ENCODE data around the gene NEK1. TPM values are rescaled to one million over a fixed set of nuclear protein-coding genes. Genes with fewer than 3 reads are reported as not detected.
"Not testable (repeated sequence)": the region's sequence is repeated elsewhere in the genome, so short reads cannot be mapped to it uniquely, and the experiment has no call there.

The NEK1 gene
- total and polyA plus RNA-seq, 2 of the 4 experiments (the other 2 are of a cell fraction): 3.3 to 3.9 TPM

GRCh38 chr4:169624012-169624411 is 11.6 kb upstream of the NEK1 start:
- H3K56ac ChIP-seq (ENCODE audit: extremely low read depth, insufficient read depth, low read length); H2BK5ac ChIP-seq (ENCODE audit: low read depth, low read length, poor library complexity, severe bottlenecking); H2BK20ac ChIP-seq (ENCODE audit: low read depth, low read length); POLR2A ChIA-PET (ENCODE audit: unreplicated experiment); H4K5ac ChIP-seq (ENCODE audit: low read depth, low read length); H2BK15ac ChIP-seq (ENCODE audit: low read depth, low read length); H3K27me3 ChIP-seq (ENCODE audit: control insufficient read depth, insufficient read depth, low read length); H2BK120ac ChIP-seq (ENCODE audit: low read depth, low read length); H3K9ac ChIP-seq (ENCODE audit: low read depth, low read length); BruUV-seq (replicated peaks); H3K36me3 ChIP-seq (ENCODE audit: control insufficient read depth, insufficient read depth, low read length); H3K18ac ChIP-seq (ENCODE audit: low read depth, low read length); H4K91ac ChIP-seq (ENCODE audit: insufficient read depth, low read depth, low read length); H3K9me1 ChIP-seq (ENCODE audit: insufficient read depth, low read length); DNase-seq; H4K8ac ChIP-seq (ENCODE audit: low read depth in 2 of 2, low read length in 2 of 2); CTCF ChIA-PET; H3K4me1 ChIP-seq (ENCODE audit: control insufficient read depth, insufficient read depth, low read length); dilution Hi-C loops (cut with HindIII; ENCODE audit: low sequenced_read_pairs, unreplicated experiment); H2AFZ ChIP-seq (replicated peaks; ENCODE audit: low read length, poor library complexity); H3K4me2 ChIP-seq (ENCODE audit: low read depth, low read length); H2AK9ac ChIP-seq (replicated peaks; ENCODE audit: low read depth, low read length, poor library complexity); H3K14ac ChIP-seq (replicated peaks; ENCODE audit: low read depth, low read length); intact Hi-C loops (cut with micrococcal nuclease); H3K9me3 ChIP-seq (ENCODE audit: control insufficient read depth, insufficient read depth, low read length); H3K4me3 ChIP-seq (ENCODE audit: insufficient read depth, low read depth, low read length); H3K4ac ChIP-seq (ENCODE audit: low read depth, low read length); H2AK5ac ChIP-seq (ENCODE audit: low read depth, low read length); H3K27ac ChIP-seq (ENCODE audit: insufficient read depth, low read length); ATAC-seq (ENCODE audit: low read depth); H3K23ac ChIP-seq (ENCODE audit: low read depth, low read length): not testable (repeated sequence)
- in situ Hi-C loops (cut with MboI; ENCODE audit: low sequenced_read_pairs): loop anchor here (25.0 kb wide), 1 partner anchor 438 kb away; no protein-coding TSS in a partner anchor
- WGBS, 2 experiments (ENCODE audit: extremely low coverage in 2 of 2, insufficient read length in 1 of 2): 100% methylated on average over 2 of the region's 6 CpGs; no CpG with 5 or more reads in 1 of the 2 experiments
- H3K79me1 ChIP-seq (ENCODE audit: low read depth in 1 of 2, low read length in 2 of 2): peaks cover 7 to 16% of the 10 kb centered on the region in 2 experiments
- peaks cover 31% of the 10 kb centered on the region; the same call in 1 of the 2 replicates for H4K20me1 ChIP-seq (ENCODE audit: insufficient read depth, low read length)

Data from IMR-90 (cell line).